B cell (primary cell): ENCODE measurements around the gene ATP8B1. TPM values are rescaled to one million over a fixed set of nuclear protein-coding genes. Genes with fewer than 3 reads are reported as not detected.

ENCODE experiments used
- ATAC-seq: fragments of 200-7000 bp; cut with Tn5 transposase; one replicate; pipeline ENCODE4 v1.10.0; 2021; ENCODE audit warnings: low read depth, mild to moderate bottlenecking, moderate number of reproducible peaks, moderate library complexity
- CTCF ChIA-PET: fragments of 350-600 bp; sonication (Branson Sonifier 250); formaldehyde crosslinking; loops from one replicate; lab custom pipeline; 2021; ENCODE audit warnings: antibody characterized with exemption, inconsistent platforms; lab: Charles Lee
- POLR2A ChIA-PET: fragments of 350-600 bp; sonication (Branson Sonifier 250); formaldehyde crosslinking; loops from one replicate; lab custom pipeline; 2021; ENCODE audit warnings: antibody characterized with exemption; lab: Charles Lee
- DNase-seq: peaks from one replicate; pipeline ENCODE4 v3.0.0; 2013
- H2AFZ ChIP-seq: 2 replicates; pipeline ENCODE4 v1.6.1; 2012; ENCODE audit warnings: mild to moderate bottlenecking, low read depth, low read length; ENCODE audit not compliant: insufficient read depth, poor library complexity, severe bottlenecking
- H3K27ac ChIP-seq, 2 donors: 1 replicate in 1 of 2; 2 replicates in 1 of 2; pipeline ENCODE4 v1.5.1; 2012 to 2013; ENCODE audit warnings: low read length in 2 of 2, mild to moderate bottlenecking in 2 of 2, moderate library complexity in 1 of 2
- H3K27me3 ChIP-seq, 4 experiments: fragments of 200-600 bp in 1 of 4; sonication (generic) in 1 of 4; replicated peaks in 1 of 4; 1 replicate in 2 of 4; 2 replicates in 2 of 4; pipeline versions ENCODE4 v1.6.1 to v1.7.0; 2013 to 2016; ENCODE audit warnings: low read length in 3 of 4, mild to moderate bottlenecking in 2 of 4, mixed read lengths in 1 of 4, moderate library complexity in 1 of 4; ENCODE audit not compliant: insufficient read depth in 4 of 4, control insufficient read depth in 3 of 4; ENCODE audit errors: control extremely low read depth in 1 of 4
- H3K36me3 ChIP-seq, 2 experiments: replicated peaks in 1 of 2; 1 replicate in 1 of 2; 2 replicates in 1 of 2; pipeline versions ENCODE4 v1.6.1 to v1.7.1; 2013; ENCODE audit warnings: low read length in 1 of 2; ENCODE audit not compliant: insufficient read depth in 2 of 2, control insufficient read depth in 1 of 2; ENCODE audit errors: control extremely low read depth in 1 of 2, extremely low read depth in 1 of 2
- H3K4me1 ChIP-seq, 2 donors: fragments of 200-600 bp in 1 of 2; sonication (generic) in 1 of 2; 1 replicate in 1 of 2; 2 replicates in 1 of 2; pipeline versions ENCODE4 v1.5.1 to v1.6.1; 2013 to 2017; ENCODE audit warnings: low read length in 2 of 2; ENCODE audit not compliant: control insufficient read depth in 2 of 2, insufficient read depth in 2 of 2
- H3K4me2 ChIP-seq: replicated peaks from 2 replicates; pipeline ENCODE3; 2012; ENCODE audit warnings: mild to moderate bottlenecking, low read depth, low read length; ENCODE audit not compliant: poor library complexity, severe bottlenecking
- H3K4me3 ChIP-seq, 5 experiments: fragments of 200-600 bp in 1 of 5; sonication (generic) in 1 of 5; 1 replicate in 3 of 5; 2 replicates in 2 of 5; pipeline versions ENCODE4 v1.5.1 to v1.7.0; 2011 to 2016; ENCODE audit warnings: low read length in 4 of 5, mild to moderate bottlenecking in 4 of 5, low read depth in 2 of 5, control low read depth in 1 of 5, moderate library complexity in 1 of 5; ENCODE audit not compliant: insufficient read depth in 1 of 5; ENCODE audit errors: control extremely low read depth in 1 of 5, extremely low read depth in 1 of 5
- H3K79me2 ChIP-seq: fragments of 200-600 bp; sonication (generic); one replicate; pipeline ENCODE4 v1.6.0; 2016; ENCODE audit warnings: low read length; ENCODE audit not compliant: control insufficient read depth, insufficient read depth
- H3K9ac ChIP-seq: fragments of 200-600 bp; sonication (generic); 2 replicates; pipeline ENCODE4 v1.6.1; 2017; ENCODE audit warnings: mild to moderate bottlenecking, low read length, moderate library complexity
- H3K9me3 ChIP-seq, 3 donors: one replicate each; pipeline versions ENCODE4 v1.6.1 to v1.7.1; 2013; ENCODE audit warnings: low read length in 2 of 3; ENCODE audit not compliant: control insufficient read depth in 2 of 3, insufficient read depth in 1 of 3; ENCODE audit errors: control extremely low read depth in 1 of 3
- H4K20me1 ChIP-seq: 2 replicates; pipeline ENCODE4 v1.6.0; 2012; ENCODE audit warnings: mild to moderate bottlenecking, low read length; ENCODE audit not compliant: insufficient read depth, control insufficient read depth, poor library complexity, severe bottlenecking
- H3K27ac Mint-ChIP-seq: one replicate; pipeline ENCODE4 v1.8.0; 2021; ENCODE audit warnings: mixed read lengths
- H3K27me3 Mint-ChIP-seq: one replicate; pipeline ENCODE4 v1.8.0; 2021; ENCODE audit warnings: mixed read lengths
- H3K4me1 Mint-ChIP-seq: one replicate; pipeline ENCODE4 v1.8.0; 2021; ENCODE audit warnings: mixed read lengths
- H3K4me3 Mint-ChIP-seq: one replicate; pipeline ENCODE4 v1.8.0; 2021; ENCODE audit warnings: mixed read lengths
- H3K9me3 Mint-ChIP-seq: one replicate; pipeline ENCODE4 v1.8.0; 2022; ENCODE audit warnings: mixed read lengths; ENCODE audit not compliant: insufficient read depth
- EZH2 ChIP-seq: IDR thresholded peaks from 2 replicates; pipeline ENCODE4 v1.6.1; 2012; ENCODE audit warnings: borderline replicate concordance, low read depth, mild to moderate bottlenecking, moderate library complexity, low read length; ENCODE audit not compliant: insufficient read depth, poor library complexity, severe bottlenecking
- WGBS: methylation state at CpG from one replicate; pipeline ENCODE4 v1.1.5; 2013; ENCODE audit warnings: missing lambda C conversion rate; ENCODE audit not compliant: insufficient coverage; 5-methylcytosine and 5-hydroxymethylcytosine counted together
- intact Hi-C: fragments of 100-400 bp; cut with micrococcal nuclease; formaldehyde crosslinking; loops from one replicate; pipeline ENCODE4 v1.10.0; 2022
- polyA plus RNA-seq: library from polyadenylated mRNA; depleted of rRNA; stranded (reverse); fragments of >200 nt; gene quantifications from 2 replicates; pipeline ENCODE4 v1.2.3, GENCODE V29; 2012
- total RNA-seq, 2 donors: library from RNA; stranded (reverse); fragments of 120-200 nt in 1 of 2; gene quantifications; 1 replicate in 1 of 2; 2 replicates in 1 of 2; pipeline versions ENCODE4 v1.2.3 to v1.2.4, GENCODE V29; 2013 to 2022
- TF ChIP-seq, protein P1 (sequence below): fragments of 200-600 bp; IDR thresholded peaks from one replicate; pipeline ENCODE4 v1.8.0; 2022; ENCODE audit warnings: antibody characterized with exemption, mild to moderate bottlenecking

ATP8B1 gene
- total and polyA plus RNA-seq, 2 donors (not counting 1 experiment from before 2014, with no cell fraction given) = 0.27 TPM; not detected in 1

DNA sequence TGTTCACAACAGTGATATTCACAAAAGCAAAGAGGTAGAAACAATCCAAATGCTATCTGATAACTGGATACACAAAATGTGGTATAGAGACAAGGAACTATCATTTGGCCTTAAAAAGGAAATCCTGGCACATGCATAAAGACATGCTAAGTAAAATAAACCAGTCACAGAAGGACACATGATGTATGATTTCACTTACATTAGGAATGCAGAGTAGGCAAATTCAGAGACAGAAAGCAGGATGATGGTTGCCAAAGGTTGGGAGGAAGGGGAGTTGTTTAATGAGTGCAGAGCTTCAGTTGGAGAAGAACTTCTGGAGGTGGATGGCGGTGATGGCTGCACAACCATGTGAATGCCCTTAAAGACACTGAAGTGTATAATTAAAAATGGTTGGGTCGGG lies 38.1 kb downstream of the ATP8B1 start:
- Histone ChIP-seq H3K27ac (no peak overlapping the region), H4K20me1 (peaks cover 10% of the 10 kb centered on the region), H3K4me3 (no peak overlapping the region), H3K4me1 (no peaks in the 10 kb centered on the region), H3K79me2 (no peaks in the 10 kb centered on the region), H3K9ac (no peak overlapping the region), H2AFZ (no peak overlapping the region), H3K27me3 (no peaks in the 10 kb centered on the region), H3K4me2 (no peak overlapping the region), H3K9me3 (no peaks in the 10 kb centered on the region), H3K36me3 (peaks cover 0 to 2% of the 10 kb centered on the region in 2 experiments)
- TF ChIP-seq, protein P1, sequence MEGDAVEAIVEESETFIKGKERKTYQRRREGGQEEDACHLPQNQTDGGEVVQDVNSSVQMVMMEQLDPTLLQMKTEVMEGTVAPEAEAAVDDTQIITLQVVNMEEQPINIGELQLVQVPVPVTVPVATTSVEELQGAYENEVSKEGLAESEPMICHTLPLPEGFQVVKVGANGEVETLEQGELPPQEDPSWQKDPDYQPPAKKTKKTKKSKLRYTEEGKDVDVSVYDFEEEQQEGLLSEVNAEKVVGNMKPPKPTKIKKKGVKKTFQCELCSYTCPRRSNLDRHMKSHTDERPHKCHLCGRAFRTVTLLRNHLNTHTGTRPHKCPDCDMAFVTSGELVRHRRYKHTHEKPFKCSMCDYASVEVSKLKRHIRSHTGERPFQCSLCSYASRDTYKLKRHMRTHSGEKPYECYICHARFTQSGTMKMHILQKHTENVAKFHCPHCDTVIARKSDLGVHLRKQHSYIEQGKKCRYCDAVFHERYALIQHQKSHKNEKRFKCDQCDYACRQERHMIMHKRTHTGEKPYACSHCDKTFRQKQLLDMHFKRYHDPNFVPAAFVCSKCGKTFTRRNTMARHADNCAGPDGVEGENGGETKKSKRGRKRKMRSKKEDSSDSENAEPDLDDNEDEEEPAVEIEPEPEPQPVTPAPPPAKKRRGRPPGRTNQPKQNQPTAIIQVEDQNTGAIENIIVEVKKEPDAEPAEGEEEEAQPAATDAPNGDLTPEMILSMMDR = no peak
- no peak for TF ChIP-seq EZH2
- Mint-ChIP-seq H3K4me3 (no peak overlapping the region), H3K27ac (no peak overlapping the region), H3K9me3 (no peaks in the 10 kb centered on the region), H3K4me1 (no peaks in the 10 kb centered on the region), H3K27me3 (no peaks in the 10 kb centered on the region)
- ATAC-seq = no peak
- WGBS = 100% methylated on average over 1 of the region's 2 CpGs
- DNase-seq = no peak
- POLR2A ChIA-PET = no interaction called here
- intact Hi-C loops = no loop called here
- CTCF ChIA-PET = no interaction called here

DNA sequence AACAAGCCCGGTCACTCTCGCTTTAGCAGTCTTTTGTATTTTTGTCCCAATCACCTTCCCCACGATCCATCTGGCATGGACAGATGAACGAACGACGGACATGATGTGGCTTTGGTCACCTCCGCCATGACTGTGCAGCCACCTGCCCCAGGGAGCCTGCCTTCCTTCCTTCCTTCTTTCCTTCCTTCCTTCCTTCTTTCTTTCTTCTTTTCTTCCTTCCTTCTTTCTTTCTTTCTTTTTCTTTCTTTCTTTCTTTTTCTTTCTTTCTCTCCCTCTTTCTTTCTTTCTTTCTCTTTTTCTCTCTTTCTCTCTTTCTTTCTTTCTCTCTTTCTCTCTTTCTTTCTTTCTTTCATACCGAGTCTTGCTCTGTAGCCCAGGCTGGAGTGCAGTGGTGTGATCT lies 39.0 kb downstream of the ATP8B1 start:
- ChIA-PET CTCF (no interaction called here), POLR2A (no interaction called here)
- Histone ChIP-seq H3K36me3 (peaks cover 0 to 2% of the 10 kb centered on the region in 2 experiments), H3K4me2 (no peak overlapping the region), H3K9me3 (no peaks in the 10 kb centered on the region), H3K9ac (no peak overlapping the region), H3K4me1 (no peaks in the 10 kb centered on the region), H3K27ac (no peak overlapping the region), H3K4me3 (no peak overlapping the region), H2AFZ (no peak overlapping the region), H3K27me3 (no peaks in the 10 kb centered on the region), H4K20me1 (peaks cover 10% of the 10 kb centered on the region), H3K79me2 (peaks cover 1% of the 10 kb centered on the region)
- Mint-ChIP-seq H3K4me3 (no peak overlapping the region), H3K27ac (no peak overlapping the region), H3K9me3 (no peaks in the 10 kb centered on the region), H3K27me3 (no peaks in the 10 kb centered on the region), H3K4me1 (no peaks in the 10 kb centered on the region)
- TF ChIP-seq, protein P1 = no peak
- TF ChIP-seq EZH2 = no peak
- intact Hi-C loops = no loop called here
- DNase-seq (no peak), ATAC-seq (no peak)
- 84% methylated on average over 5 of the region's 8 CpGs for WGBS
